Gastrocnemius medialis (tissue), 4 donors: ENCODE results near the gene ITPR3. TPM values are rescaled to one million over a fixed set of nuclear protein-coding genes. Genes with fewer than 3 reads are reported as not detected.

Experiments
- ATAC-seq, 2 donors: fragments of 150-250 bp; one replicate each; pipeline ENCODE4 v1.9.1; 2016
- DNase-seq, 2 donors: peaks; one replicate each; pipeline ENCODE4 v3.0.0-alpha.2; 2019
- H3K27ac ChIP-seq, 4 donors: fragments of 200-600 bp; sonication (generic); 1 replicate in 1 of 4; 2 replicates in 3 of 4; pipeline ENCODE4 v1.5.1; 2016 to 2018; ENCODE audit warnings: mild to moderate bottlenecking in 2 of 4, moderate library complexity in 1 of 4
- H3K27me3 ChIP-seq, 3 donors: fragments of 200-600 bp; sonication (generic) in 2 of 3; 1 replicate in 1 of 3; 2 replicates in 2 of 3; pipeline versions ENCODE4 v1.5.1 to v1.6.0; 2016 to 2019; ENCODE audit warnings: mild to moderate bottlenecking in 1 of 3, moderate library complexity in 1 of 3
- H3K36me3 ChIP-seq, 2 donors: fragments of 200-600 bp; sonication (generic) in 1 of 2; one replicate each; pipeline ENCODE4 v1.5.1; 2017 to 2018
- H3K4me1 ChIP-seq, 2 donors: fragments of 200-600 bp; sonication (generic) in 1 of 2; one replicate each; pipeline ENCODE4 v1.5.1; 2016 to 2017; ENCODE audit warnings: mild to moderate bottlenecking in 2 of 2
- H3K4me3 ChIP-seq, 4 donors: fragments of 200-600 bp; sonication (generic) in 3 of 4; 1 replicate in 1 of 4; 2 replicates in 3 of 4; pipeline ENCODE4 v1.5.1; 2016 to 2019; ENCODE audit warnings: mild to moderate bottlenecking in 2 of 4
- H3K9me3 ChIP-seq, 3 donors: fragments of 200-600 bp; sonication (generic) in 2 of 3; 1 replicate in 1 of 3; 2 replicates in 2 of 3; pipeline ENCODE4 v1.5.1; 2016 to 2019
- CTCF ChIP-seq, 5 experiments: fragments of 450-650 bp in 3 of 5; fragments of 200-600 bp in 2 of 5; sonication (generic) in 2 of 5; IDR thresholded peaks in 4 of 5; conservative IDR thresholded peaks in 1 of 5; 1 replicate in 4 of 5; 2 replicates in 1 of 5; pipeline ENCODE4 v1.5.1; 2016 to 2019; ENCODE audit warnings: antibody characterized with exemption in 5 of 5, mild to moderate bottlenecking in 3 of 5, moderate library complexity in 3 of 5
- POLR2A ChIP-seq, 2 donors: fragments of 450-650 bp; IDR thresholded peaks; one replicate each; pipeline ENCODE4 v1.6.1; 2017; ENCODE audit warnings: antibody characterized with exemption in 2 of 2, mild to moderate bottlenecking in 2 of 2, moderate library complexity in 2 of 2
- in situ Hi-C, 4 donors: fragments of 200-750 bp; cut with MboI; loops; one replicate each; pipeline versions ENCODE4 v1.15.0 to v1.8.0; 2017; ENCODE audit warnings: low sequenced_read_pairs in 4 of 4
- intact Hi-C: fragments of 100-400 bp; cut with DNase I; formaldehyde crosslinking; loops from one replicate; pipeline ENCODE4 v1.15.1; 2023; ENCODE audit warnings: low total_unique reads
- total RNA-seq, 4 donors: library from RNA; depleted of rRNA; stranded (reverse); fragments of >200 nt; gene quantifications; one replicate each; pipeline versions ENCODE4 v1.1.0 to v1.2.3, GENCODE V29; 2016

The ITPR3 gene
- total RNA-seq, 4 donors from 2014 or later = 1.9 to 6.8 (median 4.2) TPM

GRCh38 chr6:33699739-33700138, 78.6 kb downstream of the ITPR3 start:
- peaks cover 29 to 47% of the 10 kb centered on the region in 2 donors for H3K4me1 ChIP-seq
- no peaks in the 10 kb centered on the region for H3K27me3 ChIP-seq
- no peaks in the 10 kb centered on the region for H3K9me3 ChIP-seq
- DNase-seq (no peak), ATAC-seq (no peak)
- intact Hi-C loops (loop anchor here (1.0 to 5.0 kb wide), 3 partner anchors 67 to 114 kb away; no protein-coding TSS in a partner anchor), in situ Hi-C loops (loop anchor here in 3 of 4 donors (5.0 to 10.0 kb wide), 3 partner anchors 75 to 115 kb away; partner anchors contain the start of gene BAK1 (in 1 of the 3))
- H3K4me3 ChIP-seq = no peak overlapping the region
- H3K27ac ChIP-seq = peak overlapping the region in 3 of 4 donors; percentile 12 to 54 (median 35)
- H3K36me3 ChIP-seq = peaks cover 0 to 17% of the 10 kb centered on the region in 2 donors
- TF ChIP-seq CTCF (IDR thresholded peaks at IDR 0.05 in 4 of 5, conservative IDR thresholded peaks at IDR 0.05 in 1 of 5) = no peak
- no peak for TF ChIP-seq POLR2A (IDR thresholded peaks at IDR 0.05)

- in situ Hi-C loops (loop anchor here in 3 of 4 donors (5.0 to 10.0 kb wide), 3 partner anchors 74 to 116 kb away; partner anchors contain the start of gene BAK1 (in 1 of the 3)), intact Hi-C loops (loop anchor here (1.0 to 5.0 kb wide), 3 partner anchors 68 to 115 kb away; no protein-coding TSS in a partner anchor)
- Histone ChIP-seq H3K27me3 (no peaks in the 10 kb centered on the region), H3K27ac (peak overlapping the region in 3 of 4 donors; percentile 12 to 54 (median 35)), H3K4me3 (no peak overlapping the region), H3K36me3 (peaks cover 0 to 17% of the 10 kb centered on the region in 2 donors), H3K4me1 (peaks cover 21 to 40% of the 10 kb centered on the region in 2 donors), H3K9me3 (no peaks in the 10 kb centered on the region)
- DNase-seq (peak; percentile 58 to 61), ATAC-seq (peak; percentile 81)
- TF ChIP-seq CTCF (IDR thresholded peaks at IDR 0.05 in 4 of 5, conservative IDR thresholded peaks at IDR 0.05 in 1 of 5) = peak; percentile 23 to 77 (median 69)
- TF ChIP-seq POLR2A (IDR thresholded peaks at IDR 0.05) = no peak
Observed at GRCh38 chr6:33700391-33701050, 79.4 kb downstream of the ITPR3 start.

- H3K4me3 ChIP-seq = no peak overlapping the region
- TF ChIP-seq POLR2A (IDR thresholded peaks at IDR 0.05) = no peak
- peak; percentile 13 to 55 (median 41) for TF ChIP-seq CTCF (IDR thresholded peaks at IDR 0.05 in 4 of 5, conservative IDR thresholded peaks at IDR 0.05 in 1 of 5)
- peaks cover 0 to 16% of the 10 kb centered on the region in 2 donors for H3K36me3 ChIP-seq
- H3K4me1 ChIP-seq = peaks cover 13 to 25% of the 10 kb centered on the region in 2 donors
- no peaks in the 10 kb centered on the region for H3K27me3 ChIP-seq
- in situ Hi-C loops = loop anchor here in 3 of 4 donors (5.0 to 10.0 kb wide), 3 partner anchors 72 to 118 kb away; partner anchors contain the start of gene BAK1 (in 1 of the 3)
- peak; percentile 62 to 78 for ATAC-seq
- DNase-seq = peak in 1 of 2 donors; percentile 53
- H3K9me3 ChIP-seq = no peaks in the 10 kb centered on the region
- intact Hi-C loops = loop anchor here (5.0 kb wide), 1 partner anchor 70 kb away; no protein-coding TSS in a partner anchor
- H3K27ac ChIP-seq = no peak overlapping the region
Observed at GRCh38 chr6:33702345-33702977, 81.3 kb downstream of the ITPR3 start.

GRCh38 chr6:33704215-33705066, 83.3 kb downstream of the ITPR3 start:
- Histone ChIP-seq H3K9me3 (no peaks in the 10 kb centered on the region), H3K27ac (no peak overlapping the region), H3K36me3 (peaks cover 0 to 23% of the 10 kb centered on the region in 2 donors), H3K4me3 (no peak overlapping the region), H3K27me3 (no peaks in the 10 kb centered on the region), H3K4me1 (peaks cover 8 to 22% of the 10 kb centered on the region in 2 donors)
- ATAC-seq = no peak
- intact Hi-C loops (loop anchor here (5.0 kb wide), 1 partner anchor 72 kb away; no protein-coding TSS in a partner anchor), in situ Hi-C loops (loop anchor here (5.0 to 10.0 kb wide), 3 partner anchors 70 to 120 kb away; partner anchors contain the start of gene BAK1 (in 1 of the 4))
- no peak for TF ChIP-seq POLR2A (IDR thresholded peaks at IDR 0.05)
- no peak for TF ChIP-seq CTCF (IDR thresholded peaks at IDR 0.05 in 4 of 5, conservative IDR thresholded peaks at IDR 0.05 in 1 of 5)
- DNase-seq = no peak
